Measurements from ENCODE around the gene MLLT6.
"Not testable (repeated sequence)": the region's sequence is repeated elsewhere in the genome, so short reads cannot be mapped to it uniquely, and the experiment has no call there.

Gene MLLT6

GRCh38 chr17:38726145-38726544 is 21.1 kb downstream of the MLLT6 start:
- DNase-seq (ENCODE audit: low read depth in 2 of 2), result not testable (repeated sequence)

GRCh38 chr17:38727736-38728135 is 22.7 kb downstream of the MLLT6 start:
- peak; percentile 79 for DNase-seq (ENCODE audit: low read depth in 2 of 2)

GRCh38 chr17:38728290-38728831 is 23.3 kb downstream of the MLLT6 start:
- peak; percentile 47 to 55 for DNase-seq (ENCODE audit: low read depth in 2 of 2)

- DNase-seq (ENCODE audit: low read depth in 2 of 2), result no peak
Observed at GRCh38 chr17:38729368-38729885, 24.4 kb downstream of the MLLT6 start.

- DNase-seq (ENCODE audit: low read depth in 2 of 2), result peak; percentile 84 to 85
Observed at GRCh38 chr17:38729886-38730525, 24.9 kb downstream of the MLLT6 start, which contains the start of gene CISD3. Gene CISD3 (plus strand): TSS chr17:38730341. CDS start chr17:38730359, 18 bp downstream.

- no peak for DNase-seq (ENCODE audit: low read depth in 2 of 2)
Observed at GRCh38 chr17:38730526-38731379, 25.7 kb downstream of the MLLT6 start.

- no peak for DNase-seq (ENCODE audit: low read depth in 2 of 2)
Observed at GRCh38 chr17:38731526-38732294, 26.6 kb downstream of the MLLT6 start.

GRCh38 chr17:38732376-38733281 is 27.6 kb downstream of the MLLT6 start:
- DNase-seq (ENCODE audit: low read depth in 2 of 2), result no peak

GRCh38 chr17:38733282-38733981 is 28.4 kb downstream of the MLLT6 start:
- DNase-seq (ENCODE audit: low read depth in 2 of 2), result no peak

- DNase-seq (ENCODE audit: low read depth in 2 of 2), result no peak
Observed at GRCh38 chr17:38733982-38734973, 29.2 kb downstream of the MLLT6 start.

- DNase-seq (ENCODE audit: low read depth in 2 of 2), result peak; percentile 44 to 58
Observed at GRCh38 chr17:38735161-38735997, 30.3 kb downstream of the MLLT6 start.

GRCh38 chr17:38738007-38738662 is 33.1 kb downstream of the MLLT6 start:
- no peak for DNase-seq (ENCODE audit: low read depth in 2 of 2)

GRCh38 chr17:38738686-38739085 is 33.6 kb downstream of the MLLT6 start:
- no peak for DNase-seq (ENCODE audit: low read depth in 2 of 2)

- DNase-seq (ENCODE audit: low read depth in 2 of 2), result no peak
Observed at GRCh38 chr17:38739305-38739704, 34.2 kb downstream of the MLLT6 start.

GRCh38 chr17:38740044-38740443 is 35.0 kb downstream of the MLLT6 start:
- DNase-seq (ENCODE audit: low read depth in 2 of 2), result no peak

- DNase-seq (ENCODE audit: low read depth in 2 of 2), result no peak
Observed at GRCh38 chr17:38740806-38741205, 35.7 kb downstream of the MLLT6 start.

GRCh38 chr17:38741461-38741860 is 36.4 kb downstream of the MLLT6 start:
- no peak for DNase-seq (ENCODE audit: low read depth in 2 of 2)

All from stimulated activated CD8-positive, alpha-beta memory T cell treated with anti-CD3 and anti-CD28 coated beads, Interleukin-15, amount 100 ng/mL, for 48 hours (primary cell).